ENCODE measurements around the gene TFAM. TPM values are rescaled to one million over a fixed set of nuclear protein-coding genes. Genes with fewer than 3 reads are reported as not detected.

TFAM gene
- total and polyA plus RNA-seq, 2 donors (not counting 1 experiment from before 2014, with no cell fraction given), result 8.2 to 38.4 TPM

DNA sequence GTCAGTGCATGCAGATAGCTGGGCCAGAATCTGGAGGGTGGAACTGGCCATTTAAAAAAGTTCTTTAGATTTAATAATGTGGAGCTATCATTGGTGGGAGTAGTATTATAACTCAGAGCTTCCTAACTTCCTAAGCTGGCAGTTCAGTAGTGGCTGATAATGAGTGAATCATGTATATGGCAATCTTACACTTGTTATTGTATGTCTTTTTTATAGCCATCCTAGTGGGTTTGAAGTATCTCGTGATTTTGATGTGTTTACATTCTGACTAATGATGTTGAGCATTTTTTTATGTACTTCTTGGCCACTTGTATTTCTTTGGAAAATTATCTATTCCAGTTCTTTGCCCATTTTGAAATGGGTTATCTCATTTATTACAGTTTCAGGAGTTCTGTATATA lies 15.4 kb downstream of the TFAM start:
- ChIA-PET CTCF (interaction anchor here (1.2 to 1.3 kb wide), 2 partner anchors 109 to 223 kb away, joined by 4 to 5 read pairs; no protein-coding TSS in a partner anchor), POLR2A (no interaction called here)
- WGBS (ENCODE audit: insufficient coverage), result no CpG with 5 or more reads among the region's 1 CpG

DNA sequence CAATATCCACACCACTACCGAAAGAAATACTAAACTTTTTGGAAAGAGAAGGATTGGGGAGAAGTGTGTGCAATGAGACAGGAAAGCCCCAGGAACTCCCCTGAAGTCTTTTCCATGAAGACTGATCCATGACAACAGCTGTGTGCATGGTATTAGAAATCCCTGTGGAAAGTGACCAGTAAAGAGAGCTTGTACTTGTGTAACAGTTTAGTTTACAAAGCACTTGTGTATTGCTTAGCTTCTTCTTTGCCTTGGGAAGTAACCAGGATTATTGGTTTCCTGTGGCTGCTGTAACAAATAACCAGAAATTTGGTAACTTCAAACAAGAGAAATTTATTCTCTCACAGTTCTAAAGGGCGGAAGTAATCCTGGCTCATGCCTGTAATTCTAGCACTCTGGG lies 18.8 kb downstream of the TFAM start:
- H4K20me1 ChIP-seq (ENCODE audit: control insufficient read depth, insufficient read depth, low read length, poor library complexity, severe bottlenecking), result no peaks in the 10 kb centered on the region
- H3K27me3 ChIP-seq (replicated peaks in 1 of 4; ENCODE audit: control extremely low read depth in 1 of 4, control insufficient read depth in 3 of 4, insufficient read depth in 4 of 4, low read length in 3 of 4), result no peaks in the 10 kb centered on the region
- no peak overlapping the region for H3K4me3 ChIP-seq (ENCODE audit: control extremely low read depth in 1 of 5, extremely low read depth in 1 of 5, insufficient read depth in 1 of 5, low read depth in 2 of 5, low read length in 4 of 5)
- DNase-seq (no peak), ATAC-seq (ENCODE audit: low read depth) (no peak)
- no peak overlapping the region for H3K9ac ChIP-seq (ENCODE audit: low read length)
- POLR2A ChIA-PET, result no interaction called here
- H2AFZ ChIP-seq (ENCODE audit: insufficient read depth, low read depth, low read length, poor library complexity, severe bottlenecking), result no peak overlapping the region
- no peak for TF ChIP-seq EZH2 (IDR thresholded peaks at IDR 0.05; ENCODE audit: borderline replicate concordance, insufficient read depth, low read depth, low read length, poor library complexity, severe bottlenecking)
- TF ChIP-seq, protein P1, sequence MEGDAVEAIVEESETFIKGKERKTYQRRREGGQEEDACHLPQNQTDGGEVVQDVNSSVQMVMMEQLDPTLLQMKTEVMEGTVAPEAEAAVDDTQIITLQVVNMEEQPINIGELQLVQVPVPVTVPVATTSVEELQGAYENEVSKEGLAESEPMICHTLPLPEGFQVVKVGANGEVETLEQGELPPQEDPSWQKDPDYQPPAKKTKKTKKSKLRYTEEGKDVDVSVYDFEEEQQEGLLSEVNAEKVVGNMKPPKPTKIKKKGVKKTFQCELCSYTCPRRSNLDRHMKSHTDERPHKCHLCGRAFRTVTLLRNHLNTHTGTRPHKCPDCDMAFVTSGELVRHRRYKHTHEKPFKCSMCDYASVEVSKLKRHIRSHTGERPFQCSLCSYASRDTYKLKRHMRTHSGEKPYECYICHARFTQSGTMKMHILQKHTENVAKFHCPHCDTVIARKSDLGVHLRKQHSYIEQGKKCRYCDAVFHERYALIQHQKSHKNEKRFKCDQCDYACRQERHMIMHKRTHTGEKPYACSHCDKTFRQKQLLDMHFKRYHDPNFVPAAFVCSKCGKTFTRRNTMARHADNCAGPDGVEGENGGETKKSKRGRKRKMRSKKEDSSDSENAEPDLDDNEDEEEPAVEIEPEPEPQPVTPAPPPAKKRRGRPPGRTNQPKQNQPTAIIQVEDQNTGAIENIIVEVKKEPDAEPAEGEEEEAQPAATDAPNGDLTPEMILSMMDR (IDR thresholded peaks at IDR 0.05), result no peak
- H3K4me1 ChIP-seq (ENCODE audit: control insufficient read depth in 2 of 2, insufficient read depth in 2 of 2, low read length in 2 of 2), result no peaks in the 10 kb centered on the region
- no CpG with 5 or more reads among the region's 2 CpGs for WGBS (ENCODE audit: insufficient coverage)
- H3K79me2 ChIP-seq (ENCODE audit: control insufficient read depth, insufficient read depth, low read length), result no peaks in the 10 kb centered on the region
- intact Hi-C loops (cut with micrococcal nuclease), result no loop called here
- H3K27ac ChIP-seq (ENCODE audit: low read length in 2 of 2), result no peak overlapping the region
- CTCF ChIA-PET, result no interaction called here
- H3K27ac Mint-ChIP-seq, result no peak overlapping the region
- H3K4me2 ChIP-seq (replicated peaks; ENCODE audit: low read depth, low read length, poor library complexity, severe bottlenecking), result no peak overlapping the region
- no peaks in the 10 kb centered on the region for H3K4me1 Mint-ChIP-seq
- no peaks in the 10 kb centered on the region for H3K9me3 ChIP-seq (ENCODE audit: control extremely low read depth in 1 of 3, control insufficient read depth in 2 of 3, insufficient read depth in 1 of 3, low read length in 2 of 3)
- H3K4me3 Mint-ChIP-seq, result no peak overlapping the region
- H3K27me3 Mint-ChIP-seq, result no peaks in the 10 kb centered on the region
- no peaks in the 10 kb centered on the region for H3K9me3 Mint-ChIP-seq (ENCODE audit: insufficient read depth)
- no peaks in the 10 kb centered on the region for H3K36me3 ChIP-seq (replicated peaks in 1 of 2; ENCODE audit: control extremely low read depth in 1 of 2, control insufficient read depth in 1 of 2, extremely low read depth in 1 of 2, insufficient read depth in 2 of 2, low read length in 1 of 2)

More for the DNA sequence above, 15.4 kb downstream of the TFAM start:
- H3K4me1 Mint-ChIP-seq, result no peaks in the 10 kb centered on the region
- no peaks in the 10 kb centered on the region for H3K9me3 ChIP-seq (ENCODE audit: control extremely low read depth in 1 of 3, control insufficient read depth in 2 of 3, insufficient read depth in 1 of 3, low read length in 2 of 3)
- ATAC-seq (ENCODE audit: low read depth), result no peak
- H4K20me1 ChIP-seq (ENCODE audit: control insufficient read depth, insufficient read depth, low read length, poor library complexity, severe bottlenecking), result no peaks in the 10 kb centered on the region
- no peaks in the 10 kb centered on the region for H3K27me3 ChIP-seq (replicated peaks in 1 of 4; ENCODE audit: control extremely low read depth in 1 of 4, control insufficient read depth in 3 of 4, insufficient read depth in 4 of 4, low read length in 3 of 4)
- no peak overlapping the region for H3K9ac ChIP-seq (ENCODE audit: low read length)
- intact Hi-C loops (cut with micrococcal nuclease), result no loop called here
- no peaks in the 10 kb centered on the region for H3K4me1 ChIP-seq (ENCODE audit: control insufficient read depth in 2 of 2, insufficient read depth in 2 of 2, low read length in 2 of 2)
- H3K79me2 ChIP-seq (ENCODE audit: control insufficient read depth, insufficient read depth, low read length), result no peaks in the 10 kb centered on the region
- H3K4me3 ChIP-seq (ENCODE audit: control extremely low read depth in 1 of 5, extremely low read depth in 1 of 5, insufficient read depth in 1 of 5, low read depth in 2 of 5, low read length in 4 of 5), result no peak overlapping the region
- DNase-seq, result no peak
- no peak overlapping the region for H3K4me2 ChIP-seq (replicated peaks; ENCODE audit: low read depth, low read length, poor library complexity, severe bottlenecking)
- no peak overlapping the region for H3K27ac Mint-ChIP-seq
- no peaks in the 10 kb centered on the region for H3K27me3 Mint-ChIP-seq
- no peak overlapping the region for H3K4me3 Mint-ChIP-seq
- H2AFZ ChIP-seq (ENCODE audit: insufficient read depth, low read depth, low read length, poor library complexity, severe bottlenecking), result no peak overlapping the region
- H3K9me3 Mint-ChIP-seq (ENCODE audit: insufficient read depth), result no peaks in the 10 kb centered on the region
- H3K36me3 ChIP-seq (replicated peaks in 1 of 2; ENCODE audit: control extremely low read depth in 1 of 2, control insufficient read depth in 1 of 2, extremely low read depth in 1 of 2, insufficient read depth in 2 of 2, low read length in 1 of 2), result peaks cover 4 to 20% of the 10 kb centered on the region in 2 experiments
- no peak overlapping the region for H3K27ac ChIP-seq (ENCODE audit: low read length in 2 of 2)
- TF ChIP-seq, protein P1 (IDR thresholded peaks at IDR 0.05), result no peak
- TF ChIP-seq EZH2 (IDR thresholded peaks at IDR 0.05; ENCODE audit: borderline replicate concordance, insufficient read depth, low read depth, low read length, poor library complexity, severe bottlenecking), result no peak

Measured in B cell (primary cell).